PC-3 (cell line): Measurements from ENCODE around the gene MASP2.

Experiments
- EZH2 ChIP-seq: fragments of 300-600 bp; sonication (generic); IDR thresholded peaks from one replicate; pipeline ENCODE4 v1.6.1; 2017; ENCODE audit warnings: antibody characterized with exemption, mild to moderate bottlenecking, low read length; ENCODE audit not compliant: unreplicated experiment
- TF ChIP-seq, protein P1 (sequence below): fragments of 300-600 bp; sonication (generic); conservative IDR thresholded peaks from 2 replicates; pipeline ENCODE4 v1.5.1; 2017; ENCODE audit warnings: antibody characterized with exemption, low read depth, mild to moderate bottlenecking, low read length

DNA sequence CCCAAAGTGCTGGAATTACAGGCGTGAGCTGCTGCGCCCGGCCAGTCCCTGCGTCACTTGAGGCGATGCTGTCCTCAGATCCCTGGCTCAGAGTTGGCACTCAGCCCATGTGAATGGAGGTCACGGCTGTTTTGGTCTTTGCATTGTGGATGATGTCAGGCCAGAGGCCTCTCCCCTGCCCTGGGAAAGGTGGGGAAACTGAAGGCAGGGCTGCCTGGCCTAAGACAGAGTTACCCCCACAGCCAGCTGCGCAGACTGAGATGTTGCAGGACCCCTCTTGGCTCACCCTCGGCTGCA, 821 bp downstream of the MASP2 start:
- no peak for TF ChIP-seq EZH2
- TF ChIP-seq, protein P1, sequence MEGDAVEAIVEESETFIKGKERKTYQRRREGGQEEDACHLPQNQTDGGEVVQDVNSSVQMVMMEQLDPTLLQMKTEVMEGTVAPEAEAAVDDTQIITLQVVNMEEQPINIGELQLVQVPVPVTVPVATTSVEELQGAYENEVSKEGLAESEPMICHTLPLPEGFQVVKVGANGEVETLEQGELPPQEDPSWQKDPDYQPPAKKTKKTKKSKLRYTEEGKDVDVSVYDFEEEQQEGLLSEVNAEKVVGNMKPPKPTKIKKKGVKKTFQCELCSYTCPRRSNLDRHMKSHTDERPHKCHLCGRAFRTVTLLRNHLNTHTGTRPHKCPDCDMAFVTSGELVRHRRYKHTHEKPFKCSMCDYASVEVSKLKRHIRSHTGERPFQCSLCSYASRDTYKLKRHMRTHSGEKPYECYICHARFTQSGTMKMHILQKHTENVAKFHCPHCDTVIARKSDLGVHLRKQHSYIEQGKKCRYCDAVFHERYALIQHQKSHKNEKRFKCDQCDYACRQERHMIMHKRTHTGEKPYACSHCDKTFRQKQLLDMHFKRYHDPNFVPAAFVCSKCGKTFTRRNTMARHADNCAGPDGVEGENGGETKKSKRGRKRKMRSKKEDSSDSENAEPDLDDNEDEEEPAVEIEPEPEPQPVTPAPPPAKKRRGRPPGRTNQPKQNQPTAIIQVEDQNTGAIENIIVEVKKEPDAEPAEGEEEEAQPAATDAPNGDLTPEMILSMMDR: no peak
